ENCODE measurements around the gene MB.

MB gene

DNA sequence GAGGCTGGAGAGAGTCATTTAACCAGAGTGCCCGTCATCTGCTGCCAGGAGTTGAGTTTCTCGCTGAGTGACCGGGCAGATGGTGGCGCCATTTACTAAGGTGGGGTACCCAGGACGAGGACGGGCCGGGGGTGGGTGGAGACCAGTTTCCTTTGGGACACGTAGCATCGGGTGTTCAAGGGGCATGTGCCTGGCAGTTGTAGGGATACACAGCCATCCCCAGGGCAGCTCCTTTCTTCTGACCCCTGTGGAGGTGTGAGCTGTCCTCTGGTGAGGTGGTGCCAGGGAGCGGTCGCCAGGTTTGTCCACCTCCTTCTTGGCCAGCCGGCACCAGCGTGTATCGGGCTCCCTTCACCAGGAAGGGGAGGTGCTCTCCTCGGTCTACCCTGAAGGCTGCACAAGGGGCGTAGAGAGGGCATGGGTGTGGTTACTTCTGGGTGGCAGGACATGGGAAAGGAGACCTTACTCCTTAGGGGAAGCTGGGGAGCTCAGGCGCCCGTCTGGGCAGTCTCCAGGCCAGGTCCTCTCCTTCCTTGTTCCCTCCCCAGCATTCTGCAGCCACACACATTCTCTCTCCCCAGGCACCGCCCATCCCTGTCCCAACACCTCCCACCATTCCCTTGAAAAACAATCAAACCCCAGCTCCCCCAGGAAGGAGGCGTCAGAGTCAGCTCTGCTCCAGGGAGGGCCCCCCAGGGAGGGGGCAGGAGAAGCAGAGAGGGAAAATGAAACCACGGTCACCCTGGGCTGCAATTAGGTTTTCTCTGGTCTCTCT lies 10.3 kb upstream of the MB start:
- TF ChIP-seq SIN3A (IDR thresholded peaks at IDR 0.05; ENCODE audit: borderline replicate concordance, insufficient read depth, low read length): no peak
- TF ChIP-seq FOXP2 (optimal IDR thresholded peaks at IDR 0.05; ENCODE audit: borderline replicate concordance, extremely low read depth, extremely low read length, insufficient read depth): no peak

DNA sequence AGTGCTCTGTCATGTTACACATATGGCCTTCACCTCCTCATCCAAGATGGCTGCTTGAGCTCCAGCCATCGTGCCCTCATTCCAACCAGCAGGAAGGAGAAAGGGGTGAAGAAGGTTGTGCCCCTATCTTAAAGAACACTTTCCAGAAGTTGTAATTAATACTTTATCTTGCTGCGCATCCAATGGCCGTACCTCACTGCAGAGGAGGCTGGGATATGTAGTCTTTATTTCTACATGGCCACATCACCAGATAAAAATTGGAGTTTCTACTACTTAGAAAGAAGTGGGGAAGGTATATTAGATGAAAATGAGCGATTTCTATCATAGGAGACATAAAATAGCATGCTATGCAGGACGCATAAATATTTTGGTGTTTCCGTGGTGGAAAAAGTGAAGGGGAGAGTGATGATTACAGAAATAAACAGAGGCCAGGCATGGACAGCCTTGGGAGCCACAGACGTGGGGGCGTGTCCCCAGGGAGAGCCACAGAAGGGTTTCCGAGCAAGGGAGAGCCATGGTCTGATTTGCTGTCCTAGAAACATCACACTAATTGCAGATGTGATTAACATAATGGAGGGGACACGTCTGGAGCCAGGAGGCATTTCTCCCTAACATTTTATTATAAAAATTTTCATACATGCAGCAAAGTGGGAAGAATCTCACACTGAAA lies 8.8 kb upstream of the MB start:
- TF ChIP-seq POLR2AphosphoS5 (IDR thresholded peaks at IDR 0.05; ENCODE audit: low read depth, low read length) (no peak), SIN3A (IDR thresholded peaks at IDR 0.05; ENCODE audit: borderline replicate concordance, insufficient read depth, low read length) (no peak), TAF1 (IDR thresholded peaks at IDR 0.05; ENCODE audit: borderline replicate concordance, insufficient read depth, low read length) (no peak), FOXP2 (optimal IDR thresholded peaks at IDR 0.05; ENCODE audit: borderline replicate concordance, extremely low read depth, extremely low read length, insufficient read depth) (no peak)
- TF ChIP-seq, protein P1, sequence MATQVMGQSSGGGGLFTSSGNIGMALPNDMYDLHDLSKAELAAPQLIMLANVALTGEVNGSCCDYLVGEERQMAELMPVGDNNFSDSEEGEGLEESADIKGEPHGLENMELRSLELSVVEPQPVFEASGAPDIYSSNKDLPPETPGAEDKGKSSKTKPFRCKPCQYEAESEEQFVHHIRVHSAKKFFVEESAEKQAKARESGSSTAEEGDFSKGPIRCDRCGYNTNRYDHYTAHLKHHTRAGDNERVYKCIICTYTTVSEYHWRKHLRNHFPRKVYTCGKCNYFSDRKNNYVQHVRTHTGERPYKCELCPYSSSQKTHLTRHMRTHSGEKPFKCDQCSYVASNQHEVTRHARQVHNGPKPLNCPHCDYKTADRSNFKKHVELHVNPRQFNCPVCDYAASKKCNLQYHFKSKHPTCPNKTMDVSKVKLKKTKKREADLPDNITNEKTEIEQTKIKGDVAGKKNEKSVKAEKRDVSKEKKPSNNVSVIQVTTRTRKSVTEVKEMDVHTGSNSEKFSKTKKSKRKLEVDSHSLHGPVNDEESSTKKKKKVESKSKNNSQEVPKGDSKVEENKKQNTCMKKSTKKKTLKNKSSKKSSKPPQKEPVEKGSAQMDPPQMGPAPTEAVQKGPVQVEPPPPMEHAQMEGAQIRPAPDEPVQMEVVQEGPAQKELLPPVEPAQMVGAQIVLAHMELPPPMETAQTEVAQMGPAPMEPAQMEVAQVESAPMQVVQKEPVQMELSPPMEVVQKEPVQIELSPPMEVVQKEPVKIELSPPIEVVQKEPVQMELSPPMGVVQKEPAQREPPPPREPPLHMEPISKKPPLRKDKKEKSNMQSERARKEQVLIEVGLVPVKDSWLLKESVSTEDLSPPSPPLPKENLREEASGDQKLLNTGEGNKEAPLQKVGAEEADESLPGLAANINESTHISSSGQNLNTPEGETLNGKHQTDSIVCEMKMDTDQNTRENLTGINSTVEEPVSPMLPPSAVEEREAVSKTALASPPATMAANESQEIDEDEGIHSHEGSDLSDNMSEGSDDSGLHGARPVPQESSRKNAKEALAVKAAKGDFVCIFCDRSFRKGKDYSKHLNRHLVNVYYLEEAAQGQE (IDR thresholded peaks at IDR 0.05; ENCODE audit: insufficient read depth in 1 of 2, low read depth in 2 of 2, low read length in 2 of 2): no peak

DNA sequence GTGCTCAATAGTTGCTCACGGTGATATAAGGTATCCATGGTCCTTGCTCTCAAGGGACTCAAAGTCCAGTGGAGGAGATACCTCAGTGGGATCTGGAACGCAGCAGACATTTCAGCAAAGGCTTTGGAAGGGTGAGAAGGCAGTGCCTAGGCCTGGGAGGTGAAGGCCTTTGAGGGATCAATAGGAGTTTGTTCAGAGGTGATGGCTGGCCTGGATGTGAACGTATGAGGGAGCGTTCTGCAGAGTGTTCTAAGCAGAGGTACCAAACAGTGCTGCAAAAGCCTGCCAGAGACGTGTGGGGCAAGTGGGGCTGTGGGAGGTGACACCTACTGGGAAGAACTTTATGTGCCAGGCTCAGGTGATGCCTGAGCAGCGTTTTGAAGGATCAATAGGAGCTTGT lies 7.4 kb upstream of the MB start:
- TF ChIP-seq POLR2AphosphoS5 (IDR thresholded peaks at IDR 0.05; ENCODE audit: low read depth, low read length): no peak
- TF ChIP-seq SIN3A (IDR thresholded peaks at IDR 0.05; ENCODE audit: borderline replicate concordance, insufficient read depth, low read length): no peak
- TF ChIP-seq, protein P1 (IDR thresholded peaks at IDR 0.05; ENCODE audit: insufficient read depth in 1 of 2, low read depth in 2 of 2, low read length in 2 of 2): no peak
- TF ChIP-seq TAF1 (IDR thresholded peaks at IDR 0.05; ENCODE audit: borderline replicate concordance, insufficient read depth, low read length): no peak

DNA sequence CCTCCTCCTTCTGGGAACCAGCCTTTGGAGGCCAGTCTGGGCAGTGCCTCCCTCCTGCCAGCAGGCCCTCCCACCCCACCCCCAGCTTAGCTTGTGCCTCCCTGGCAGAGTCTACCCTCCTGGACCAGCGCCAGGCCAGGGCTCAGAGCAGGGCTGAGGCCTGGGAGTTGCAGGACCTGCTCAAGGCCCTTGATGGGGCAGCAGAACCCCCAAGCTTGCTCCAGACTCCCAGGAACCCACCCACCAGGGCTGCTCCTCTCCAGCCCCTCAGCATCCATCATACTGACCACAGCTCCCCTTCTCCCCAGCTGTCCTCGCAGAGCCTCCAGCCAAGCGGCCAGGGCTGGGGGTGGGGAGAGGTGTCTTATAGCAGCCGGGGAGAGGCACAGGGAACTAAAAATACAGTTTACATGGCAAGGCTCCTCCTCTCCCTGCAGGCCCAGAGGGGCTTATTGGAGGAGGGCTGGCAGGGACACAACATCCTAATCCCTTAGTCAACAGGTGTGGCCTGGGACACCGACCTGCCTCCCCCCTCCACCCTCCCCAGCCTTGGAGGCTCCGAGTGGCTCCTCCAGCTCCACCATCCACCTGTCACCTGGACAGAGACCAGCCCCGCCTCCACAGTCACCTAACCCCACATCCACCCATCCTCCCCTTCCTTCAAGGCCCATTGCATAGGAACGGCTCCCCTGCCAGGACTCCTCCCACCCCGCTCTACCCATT lies 5.2 kb upstream of the MB start:
- TF ChIP-seq, protein P1 (IDR thresholded peaks at IDR 0.05; ENCODE audit: insufficient read depth in 1 of 2, low read depth in 2 of 2, low read length in 2 of 2): no peak
- TF ChIP-seq FOXP2 (optimal IDR thresholded peaks at IDR 0.05; ENCODE audit: borderline replicate concordance, extremely low read depth, extremely low read length, insufficient read depth) (no peak), POLR2AphosphoS5 (IDR thresholded peaks at IDR 0.05; ENCODE audit: low read depth, low read length) (no peak), TAF1 (IDR thresholded peaks at IDR 0.05; ENCODE audit: borderline replicate concordance, insufficient read depth, low read length) (no peak), SIN3A (IDR thresholded peaks at IDR 0.05; ENCODE audit: borderline replicate concordance, insufficient read depth, low read length) (no peak)

DNA sequence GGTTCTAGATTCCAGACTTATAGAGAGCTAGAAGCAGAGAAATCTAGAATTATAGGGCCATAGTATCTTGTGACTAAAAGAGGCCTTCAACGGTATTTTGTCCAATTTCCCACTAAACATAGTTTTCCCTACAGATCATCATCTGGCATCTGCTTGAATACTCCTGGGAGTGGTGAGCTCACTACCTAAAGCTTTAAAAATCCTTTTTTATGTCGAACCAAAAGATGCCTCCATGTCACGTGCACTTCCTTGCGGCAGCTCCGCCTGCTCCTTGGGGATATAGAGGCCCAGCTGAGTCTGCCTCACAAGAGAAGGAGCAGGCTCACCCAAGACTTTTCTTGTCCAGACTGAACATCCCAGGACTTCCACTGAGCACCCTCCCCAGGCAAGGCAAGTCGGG lies 4.3 kb upstream of the MB start:
- TF ChIP-seq TAF1 (IDR thresholded peaks at IDR 0.05; ENCODE audit: borderline replicate concordance, insufficient read depth, low read length) (no peak), SIN3A (IDR thresholded peaks at IDR 0.05; ENCODE audit: borderline replicate concordance, insufficient read depth, low read length) (no peak), POLR2AphosphoS5 (IDR thresholded peaks at IDR 0.05; ENCODE audit: low read depth, low read length) (no peak), FOXP2 (optimal IDR thresholded peaks at IDR 0.05; ENCODE audit: borderline replicate concordance, extremely low read depth, extremely low read length, insufficient read depth) (no peak)
- TF ChIP-seq, protein P1 (IDR thresholded peaks at IDR 0.05; ENCODE audit: insufficient read depth in 1 of 2, low read depth in 2 of 2, low read length in 2 of 2): no peak
